CD14-positive monocyte (primary cell): ENCODE results near the gene KIF21A. TPM values are rescaled to one million over a fixed set of nuclear protein-coding genes. Genes with fewer than 3 reads are reported as not detected.

ENCODE experiments used
- DNase-seq, 3 donors: peaks; one replicate each; pipeline ENCODE4 v3.0.0-alpha.2; 2011 to 2022
- H2AFZ ChIP-seq: 2 replicates; pipeline ENCODE4 v1.6.0; 2012; ENCODE audit warnings: mild to moderate bottlenecking, low read depth, low read length, inconsistent platforms; ENCODE audit not compliant: insufficient read depth, poor library complexity, severe bottlenecking
- H3K27ac ChIP-seq, 2 donors: 1 replicate in 1 of 2; 2 replicates in 1 of 2; pipeline ENCODE4 v1.5.1; 2012 to 2013; ENCODE audit warnings: low read length in 2 of 2, control low read depth in 1 of 2, inconsistent platforms in 1 of 2, low read depth in 1 of 2, mild to moderate bottlenecking in 1 of 2
- H3K27me3 ChIP-seq, 2 donors: one replicate each; pipeline versions ENCODE4 v1.6.0 to v1.6.1; 2011 to 2013; ENCODE audit warnings: low read length in 2 of 2; ENCODE audit not compliant: control insufficient read depth in 2 of 2, insufficient read depth in 2 of 2
- H3K36me3 ChIP-seq, 2 donors: replicated peaks in 1 of 2; 1 replicate in 1 of 2; 2 replicates in 1 of 2; pipeline versions ENCODE4 v1.5.1 to v1.6.1; 2012 to 2013; ENCODE audit warnings: low read length in 2 of 2, control low read depth in 1 of 2, inconsistent platforms in 1 of 2, mild to moderate bottlenecking in 1 of 2; ENCODE audit not compliant: insufficient read depth in 2 of 2, control insufficient read depth in 1 of 2
- H3K4me1 ChIP-seq, 2 donors: 1 replicate in 1 of 2; 2 replicates in 1 of 2; pipeline versions ENCODE4 v1.5.1 to v1.6.1; 2012 to 2013; ENCODE audit warnings: low read length in 2 of 2, control low read depth in 1 of 2, inconsistent platforms in 1 of 2, mild to moderate bottlenecking in 1 of 2, moderate library complexity in 1 of 2; ENCODE audit not compliant: insufficient read depth in 2 of 2, control insufficient read depth in 1 of 2
- H3K4me2 ChIP-seq: replicated peaks from 2 replicates; pipeline ENCODE3; 2012; ENCODE audit warnings: low read length, moderate library complexity, mild to moderate bottlenecking; ENCODE audit not compliant: poor library complexity, severe bottlenecking; ENCODE audit errors: extremely low read depth
- H3K4me3 ChIP-seq, 3 experiments: fragments of 200-600 bp in 1 of 3; sonication (generic) in 1 of 3; replicated peaks in 1 of 3; 1 replicate in 2 of 3; 2 replicates in 1 of 3; pipeline ENCODE4 v1.5.1; 2011 to 2013; ENCODE audit warnings: low read length in 3 of 3, mild to moderate bottlenecking in 3 of 3, control low read depth in 2 of 3, low read depth in 2 of 3, inconsistent platforms in 1 of 3, moderate library complexity in 1 of 3
- H3K79me2 ChIP-seq: 2 replicates; pipeline ENCODE4 v1.6.0; 2012; ENCODE audit warnings: mild to moderate bottlenecking, control low read depth, inconsistent platforms, low read length, moderate library complexity; ENCODE audit not compliant: insufficient read depth
- H3K9ac ChIP-seq: 2 replicates; pipeline ENCODE4 v1.6.0; 2017; ENCODE audit warnings: low read length, mild to moderate bottlenecking; ENCODE audit not compliant: insufficient read depth, poor library complexity, severe bottlenecking
- H3K9me3 ChIP-seq, 2 donors: replicated peaks in 1 of 2; 1 replicate in 1 of 2; 2 replicates in 1 of 2; pipeline versions ENCODE4 v1.5.1 to v1.6.1; 2012 to 2013; ENCODE audit warnings: low read length in 2 of 2, control low read depth in 1 of 2; ENCODE audit not compliant: control insufficient read depth in 1 of 2, insufficient read depth in 1 of 2
- H4K20me1 ChIP-seq: 2 replicates; pipeline ENCODE4 v1.6.0; 2012; ENCODE audit warnings: mild to moderate bottlenecking, low read length, control low read depth, moderate library complexity; ENCODE audit not compliant: insufficient read depth
- H3K27ac Mint-ChIP-seq, 7 donors: one replicate each; pipeline ENCODE4 v1.8.0; 2020; ENCODE audit warnings: mild to moderate bottlenecking in 7 of 7, mixed read lengths in 7 of 7, moderate library complexity in 6 of 7, inconsistent platforms in 2 of 7
- H3K27me3 Mint-ChIP-seq, 3 donors: one replicate each; pipeline ENCODE4 v1.8.0; 2021 to 2022; ENCODE audit warnings: low read depth in 3 of 3, mild to moderate bottlenecking in 3 of 3, mixed read lengths in 3 of 3, moderate library complexity in 3 of 3, inconsistent platforms in 1 of 3
- H3K36me3 Mint-ChIP-seq, 2 donors: one replicate each; pipeline ENCODE4 v1.8.0; 2020; ENCODE audit warnings: mixed read lengths in 2 of 2, inconsistent platforms in 1 of 2, mild to moderate bottlenecking in 1 of 2
- H3K4me1 Mint-ChIP-seq: one replicate; pipeline ENCODE4 v1.8.0; 2020; ENCODE audit warnings: mild to moderate bottlenecking, mixed read lengths
- H3K4me3 Mint-ChIP-seq, 2 donors: one replicate each; pipeline ENCODE4 v1.8.0; 2020; ENCODE audit warnings: mild to moderate bottlenecking in 2 of 2, mixed read lengths in 2 of 2, moderate library complexity in 1 of 2
- H3K9me3 Mint-ChIP-seq, 7 donors: one replicate each; pipeline ENCODE4 v1.8.0; 2020 to 2022; ENCODE audit warnings: mixed read lengths in 7 of 7, mild to moderate bottlenecking in 6 of 7, moderate library complexity in 6 of 7, inconsistent platforms in 2 of 7
- WGBS: methylation state at CpG from one replicate; pipeline ENCODE4 v1.1.5; 2013; ENCODE audit warnings: missing lambda C conversion rate; ENCODE audit not compliant: insufficient coverage; 5-methylcytosine and 5-hydroxymethylcytosine counted together
- intact Hi-C, 2 donors: fragments of 100-400 bp; cut with micrococcal nuclease; formaldehyde crosslinking; loops; one replicate each; pipeline versions ENCODE4 v1.15.0 to v1.15.1; 2023
- polyA plus RNA-seq, 3 donors: library from polyadenylated mRNA; depleted of rRNA in 1 of 3; unstranded in 2 of 3; stranded (reverse) in 1 of 3; fragments of 300-500 nt in 2 of 3; fragments of >200 nt in 1 of 3; fragmentation: Illumina TruSeq in 2 of 3; gene quantifications; 1 replicate in 2 of 3; 2 replicates in 1 of 3; pipeline ENCODE4 v1.2.3, GENCODE V29; 2012 to 2021
- TF ChIP-seq, protein P1 (sequence below): fragments of 200-600 bp; IDR thresholded peaks from one replicate; pipeline ENCODE4 v1.8.0; 2022; ENCODE audit warnings: antibody characterized with exemption, mild to moderate bottlenecking

The KIF21A gene
- polyA plus RNA-seq, 3 donors, result 0.03 to 0.05 TPM; not detected in 1

GRCh38 chr12:39440101-39440500 is 2.8 kb downstream of the KIF21A start:
- H3K79me2 ChIP-seq, result no peaks in the 10 kb centered on the region

GRCh38 chr12:39435531-39435930 is 7.4 kb downstream of the KIF21A start:
- H3K4me1 Mint-ChIP-seq, result no peaks in the 10 kb centered on the region
- H3K27ac ChIP-seq, result no peak overlapping the region
- no peak for DNase-seq
- TF ChIP-seq, protein P1, sequence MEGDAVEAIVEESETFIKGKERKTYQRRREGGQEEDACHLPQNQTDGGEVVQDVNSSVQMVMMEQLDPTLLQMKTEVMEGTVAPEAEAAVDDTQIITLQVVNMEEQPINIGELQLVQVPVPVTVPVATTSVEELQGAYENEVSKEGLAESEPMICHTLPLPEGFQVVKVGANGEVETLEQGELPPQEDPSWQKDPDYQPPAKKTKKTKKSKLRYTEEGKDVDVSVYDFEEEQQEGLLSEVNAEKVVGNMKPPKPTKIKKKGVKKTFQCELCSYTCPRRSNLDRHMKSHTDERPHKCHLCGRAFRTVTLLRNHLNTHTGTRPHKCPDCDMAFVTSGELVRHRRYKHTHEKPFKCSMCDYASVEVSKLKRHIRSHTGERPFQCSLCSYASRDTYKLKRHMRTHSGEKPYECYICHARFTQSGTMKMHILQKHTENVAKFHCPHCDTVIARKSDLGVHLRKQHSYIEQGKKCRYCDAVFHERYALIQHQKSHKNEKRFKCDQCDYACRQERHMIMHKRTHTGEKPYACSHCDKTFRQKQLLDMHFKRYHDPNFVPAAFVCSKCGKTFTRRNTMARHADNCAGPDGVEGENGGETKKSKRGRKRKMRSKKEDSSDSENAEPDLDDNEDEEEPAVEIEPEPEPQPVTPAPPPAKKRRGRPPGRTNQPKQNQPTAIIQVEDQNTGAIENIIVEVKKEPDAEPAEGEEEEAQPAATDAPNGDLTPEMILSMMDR, result no peak
- H3K27me3 Mint-ChIP-seq, result peaks cover 0 to under 1% (median 0%) of the 10 kb centered on the region in 3 donors
- no peaks in the 10 kb centered on the region for H3K79me2 ChIP-seq
- no peaks in the 10 kb centered on the region for H3K36me3 Mint-ChIP-seq
- H3K27me3 ChIP-seq, result no peaks in the 10 kb centered on the region
- H3K36me3 ChIP-seq, result no peaks in the 10 kb centered on the region
- no peaks in the 10 kb centered on the region for H4K20me1 ChIP-seq
- peaks cover 0 to 2% (median 0%) of the 10 kb centered on the region in 7 donors for H3K9me3 Mint-ChIP-seq
- H3K9ac ChIP-seq, result no peak overlapping the region
- intact Hi-C loops, result no loop called here
- H3K4me2 ChIP-seq, result no peak overlapping the region
- H3K4me3 ChIP-seq, result no peak overlapping the region
- WGBS, result no CpG with 5 or more reads among the region's 3 CpGs
- no peaks in the 10 kb centered on the region for H3K4me1 ChIP-seq
- no peak overlapping the region for H2AFZ ChIP-seq
- no peaks in the 10 kb centered on the region for H3K9me3 ChIP-seq
- no peak overlapping the region for H3K27ac Mint-ChIP-seq
- H3K4me3 Mint-ChIP-seq, result no peak overlapping the region

More at GRCh38 chr12:39440101-39440500, 2.8 kb downstream of the KIF21A start:
- intact Hi-C loops, result no loop called here
- Histone ChIP-seq H3K36me3 (no peaks in the 10 kb centered on the region), H4K20me1 (no peaks in the 10 kb centered on the region), H3K9ac (no peak overlapping the region), H3K4me2 (no peak overlapping the region), H3K4me3 (no peak overlapping the region), H3K27ac (no peak overlapping the region), H3K9me3 (no peaks in the 10 kb centered on the region), H2AFZ (no peak overlapping the region), H3K27me3 (peaks cover 14 to 28% of the 10 kb centered on the region in 2 donors), H3K4me1 (peaks cover 12 to 18% of the 10 kb centered on the region in 2 donors)
- Mint-ChIP-seq H3K4me3 (no peak overlapping the region), H3K36me3 (peaks cover 0 to 2% of the 10 kb centered on the region in 2 donors), H3K9me3 (peaks cover 0 to 5% (median 0%) of the 10 kb centered on the region in 7 donors), H3K27ac (no peak overlapping the region), H3K4me1 (peaks cover 15% of the 10 kb centered on the region), H3K27me3 (peaks cover 20 to 32% (median 23%) of the 10 kb centered on the region in 3 donors)
- TF ChIP-seq, protein P1, result no peak
- no peak for DNase-seq
- WGBS, result no CpG with 5 or more reads among the region's 1 CpG
